Breast epithelium (tissue), 3 donors: ENCODE results near the gene PAPPA.

ENCODE experiments used
- POLR2A ChIP-seq: fragments of 450-650 bp; IDR thresholded peaks from one replicate; pipeline ENCODE4 v1.6.1; 2016; ENCODE audit warnings: antibody characterized with exemption, mild to moderate bottlenecking, moderate library complexity
- POLR2AphosphoS5 ChIP-seq, 3 donors: sonication (generic); formaldehyde crosslinking; IDR thresholded peaks; one replicate each; pipeline ENCODE4 v1.6.1; 2017; ENCODE audit warnings: antibody characterized with exemption in 3 of 3
- TF ChIP-seq, protein P1 (sequence below), 3 donors: fragments of 450-650 bp; IDR thresholded peaks; one replicate each; pipeline ENCODE4 v1.5.1; 2016 to 2017; ENCODE audit warnings: antibody characterized with exemption in 3 of 3, mild to moderate bottlenecking in 3 of 3, moderate library complexity in 3 of 3

GRCh38 chr9:116285320-116285719 is 131.7 kb downstream of the PAPPA start:
- no peak for TF ChIP-seq POLR2AphosphoS5 (IDR thresholded peaks at IDR 0.05)
- TF ChIP-seq, protein P1, sequence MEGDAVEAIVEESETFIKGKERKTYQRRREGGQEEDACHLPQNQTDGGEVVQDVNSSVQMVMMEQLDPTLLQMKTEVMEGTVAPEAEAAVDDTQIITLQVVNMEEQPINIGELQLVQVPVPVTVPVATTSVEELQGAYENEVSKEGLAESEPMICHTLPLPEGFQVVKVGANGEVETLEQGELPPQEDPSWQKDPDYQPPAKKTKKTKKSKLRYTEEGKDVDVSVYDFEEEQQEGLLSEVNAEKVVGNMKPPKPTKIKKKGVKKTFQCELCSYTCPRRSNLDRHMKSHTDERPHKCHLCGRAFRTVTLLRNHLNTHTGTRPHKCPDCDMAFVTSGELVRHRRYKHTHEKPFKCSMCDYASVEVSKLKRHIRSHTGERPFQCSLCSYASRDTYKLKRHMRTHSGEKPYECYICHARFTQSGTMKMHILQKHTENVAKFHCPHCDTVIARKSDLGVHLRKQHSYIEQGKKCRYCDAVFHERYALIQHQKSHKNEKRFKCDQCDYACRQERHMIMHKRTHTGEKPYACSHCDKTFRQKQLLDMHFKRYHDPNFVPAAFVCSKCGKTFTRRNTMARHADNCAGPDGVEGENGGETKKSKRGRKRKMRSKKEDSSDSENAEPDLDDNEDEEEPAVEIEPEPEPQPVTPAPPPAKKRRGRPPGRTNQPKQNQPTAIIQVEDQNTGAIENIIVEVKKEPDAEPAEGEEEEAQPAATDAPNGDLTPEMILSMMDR (IDR thresholded peaks at IDR 0.05) = no peak
- no peak for TF ChIP-seq POLR2A
